HUES64 (cell line): ENCODE measurements around the gene PDLIM7.
A peak's percentile ranks its signal among the peaks of the same experiment; 100 is the strongest.

Experiments
- H3K27ac ChIP-seq: 2 replicates; pipeline ENCODE4 v1.7.0; 2013; ENCODE audit warnings: low read depth, low read length, inconsistent platforms
- H3K27me3 ChIP-seq: 2 replicates; pipeline ENCODE4 v1.6.1; 2013; ENCODE audit warnings: mild to moderate bottlenecking, low read length; ENCODE audit not compliant: insufficient read depth
- H3K36me3 ChIP-seq: 2 replicates; pipeline ENCODE4 v1.6.1; 2013; ENCODE audit warnings: mild to moderate bottlenecking, low read length; ENCODE audit not compliant: insufficient read depth
- H3K4me1 ChIP-seq: 2 replicates; pipeline ENCODE4 v1.6.1; 2013; ENCODE audit warnings: mild to moderate bottlenecking, low read length, moderate library complexity; ENCODE audit not compliant: insufficient read depth
- H3K4me3 ChIP-seq: 2 replicates; pipeline ENCODE4 v1.5.1; 2013; ENCODE audit warnings: mild to moderate bottlenecking, low read length, moderate library complexity
- H3K9ac ChIP-seq: 2 replicates; pipeline ENCODE4 v1.6.1; 2013; ENCODE audit warnings: mild to moderate bottlenecking, low read depth, low read length
- H3K9me3 ChIP-seq: 2 replicates; pipeline ENCODE4 v1.6.1; 2013; ENCODE audit warnings: low read depth, low read length; ENCODE audit not compliant: insufficient read depth
- WGBS: fragments of 150-250, 120-280 bp; methylation state at CpG from one replicate; pipeline ENCODE4 v1.1.7; 2013; ENCODE audit warnings: missing lambda C conversion rate; 5-methylcytosine and 5-hydroxymethylcytosine counted together

The PDLIM7 gene

GRCh38 chr5:177523711-177524538, 26.5 kb upstream of the PDLIM7 start:
- no peak overlapping the region for H3K9ac ChIP-seq
- H3K27me3 ChIP-seq: no peaks in the 10 kb centered on the region
- peaks cover 91% of the 10 kb centered on the region for H3K36me3 ChIP-seq
- no peaks in the 10 kb centered on the region for H3K4me1 ChIP-seq
- H3K27ac ChIP-seq: no peak overlapping the region
- WGBS: 97% methylated on average over 19 of the region's 19 CpGs
- no peak overlapping the region for H3K4me3 ChIP-seq
- no peaks in the 10 kb centered on the region for H3K9me3 ChIP-seq

- Histone ChIP-seq H3K27ac (no peak overlapping the region), H3K9me3 (no peaks in the 10 kb centered on the region), H3K4me1 (peaks cover under 1% of the 10 kb centered on the region; the same call in 1 of the 2 replicates), H3K9ac (no peak overlapping the region), H3K4me3 (no peak overlapping the region), H3K27me3 (no peaks in the 10 kb centered on the region), H3K36me3 (peaks cover 63% of the 10 kb centered on the region)
- 84% methylated on average over 2 of the region's 2 CpGs for WGBS
Observed at GRCh38 chr5:177520916-177521513, 23.6 kb upstream of the PDLIM7 start.

DNA sequence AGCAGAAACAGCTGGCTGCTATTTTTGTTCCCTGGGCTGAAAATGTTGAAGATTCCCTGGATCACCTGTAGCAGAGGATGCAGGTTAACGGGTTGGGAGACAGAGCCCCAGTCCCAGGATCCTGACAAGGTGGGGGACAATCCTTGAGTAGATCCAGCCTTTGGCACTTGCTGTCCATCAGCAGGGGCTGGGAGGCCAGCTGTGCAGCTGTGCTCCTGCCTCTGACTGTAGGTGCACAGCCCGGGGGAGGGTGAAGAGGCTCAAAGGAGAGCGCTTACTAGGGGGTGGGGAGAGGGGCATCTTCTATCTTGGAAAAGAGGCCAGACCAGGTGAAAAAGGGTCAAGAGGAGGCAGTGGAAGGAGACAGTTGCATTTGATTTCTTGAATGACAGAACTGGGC, 22.9 kb upstream of the PDLIM7 start:
- 93% methylated on average over 3 of the region's 3 CpGs for WGBS

DNA sequence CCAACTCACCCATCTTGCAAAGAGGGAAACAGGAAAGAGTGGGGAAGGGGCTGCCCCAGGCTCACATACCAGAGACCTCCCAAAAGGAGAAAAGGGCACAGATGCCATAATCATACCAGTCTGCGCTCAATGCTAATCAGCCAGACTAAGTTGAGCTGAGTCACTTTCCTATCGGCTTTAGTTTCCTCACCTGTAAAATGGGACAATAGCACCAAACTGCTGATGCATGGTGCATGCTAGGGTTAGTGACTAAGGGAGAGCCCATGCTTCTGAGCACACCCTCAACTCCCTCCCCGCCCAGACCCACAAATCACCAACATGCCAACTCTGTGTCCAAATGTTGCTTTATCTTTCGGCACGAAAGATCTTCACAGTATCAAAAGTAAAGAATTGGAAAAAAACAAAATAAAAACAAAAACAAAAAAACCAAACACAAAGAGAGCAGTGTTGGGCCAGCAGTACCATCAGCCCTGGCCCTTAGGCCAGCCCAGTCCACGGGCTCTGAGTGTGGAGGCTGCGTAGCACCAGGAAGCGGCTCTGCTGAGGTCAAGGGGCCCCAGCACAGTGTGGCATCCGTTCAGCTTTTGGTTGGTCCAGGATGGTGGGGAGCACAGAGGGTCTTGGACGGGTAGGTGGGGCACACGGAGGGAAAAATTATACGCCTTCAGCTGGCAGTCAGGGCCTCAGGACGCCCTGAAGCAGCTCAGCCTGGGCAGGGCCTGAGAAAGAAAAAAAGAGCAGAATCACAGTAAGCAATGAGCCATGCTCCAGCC, 22.2 kb upstream of the PDLIM7 start:
- WGBS: 84% methylated on average over 13 of the region's 13 CpGs
- Histone ChIP-seq H3K27ac (no peak overlapping the region), H3K4me1 (peaks cover 3% of the 10 kb centered on the region; the same call in 1 of the 2 replicates), H3K27me3 (no peaks in the 10 kb centered on the region), H3K9ac (no peak overlapping the region), H3K4me3 (no peak overlapping the region), H3K9me3 (no peaks in the 10 kb centered on the region), H3K36me3 (peaks cover 63% of the 10 kb centered on the region)

More for the DNA sequence above, 22.9 kb upstream of the PDLIM7 start:
- H3K9ac ChIP-seq: no peak overlapping the region
- no peaks in the 10 kb centered on the region for H3K27me3 ChIP-seq
- H3K4me3 ChIP-seq: no peak overlapping the region
- H3K36me3 ChIP-seq: peaks cover 63% of the 10 kb centered on the region
- H3K27ac ChIP-seq: no peak overlapping the region
- peaks cover 3% of the 10 kb centered on the region; the same call in 1 of the 2 replicates for H3K4me1 ChIP-seq
- H3K9me3 ChIP-seq: no peaks in the 10 kb centered on the region

GRCh38 chr5:177516601-177517568, 19.5 kb upstream of the PDLIM7 start, which contains the start of gene DDX41:
DDX41 (minus strand) TSS chr5:177516961; CDS start chr5:177516945, 16 bp downstream.
- H3K9me3 ChIP-seq: no peaks in the 10 kb centered on the region
- peaks cover 3% of the 10 kb centered on the region; the same call in 1 of the 2 replicates for H3K4me1 ChIP-seq
- H3K36me3 ChIP-seq: peaks cover 70% of the 10 kb centered on the region
- WGBS: under 1% methylated on average over 96 of the region's 96 CpGs
- peak within 1 kb of the TSS; percentile 84 for H3K9ac ChIP-seq
- H3K27me3 ChIP-seq: no peaks in the 10 kb centered on the region
- peak within 1 kb of the TSS; percentile 85 for H3K4me3 ChIP-seq
- H3K27ac ChIP-seq: peak within 1 kb of the TSS; percentile 21

DNA sequence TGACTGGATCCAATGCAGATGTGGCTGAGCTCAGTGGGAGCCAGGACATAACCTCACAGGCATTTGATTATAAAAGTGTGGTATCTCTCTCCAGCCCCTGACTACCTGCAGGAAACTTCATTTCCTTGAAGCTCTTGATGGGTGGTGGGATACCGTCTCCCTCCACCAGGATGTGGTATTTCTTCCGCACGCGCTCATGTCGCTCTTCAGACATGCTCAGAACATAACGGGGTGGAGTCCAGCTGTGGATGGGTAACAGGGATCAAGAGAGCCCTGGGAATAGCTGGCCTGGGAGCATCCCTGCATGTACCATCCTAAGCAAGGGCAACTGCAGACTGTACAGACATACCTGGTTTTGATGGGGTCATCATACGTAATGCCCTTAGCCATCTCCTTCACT, 18.2 kb upstream of the PDLIM7 start:
- Histone ChIP-seq H3K27ac (no peak overlapping the region), H3K9ac (no peak overlapping the region), H3K4me1 (peaks cover 3% of the 10 kb centered on the region; the same call in 1 of the 2 replicates), H3K9me3 (no peaks in the 10 kb centered on the region), H3K36me3 (peaks cover 70% of the 10 kb centered on the region), H3K27me3 (no peaks in the 10 kb centered on the region), H3K4me3 (peak overlapping the region; percentile 85)
- WGBS: 93% methylated on average over 7 of the region's 7 CpGs

DNA sequence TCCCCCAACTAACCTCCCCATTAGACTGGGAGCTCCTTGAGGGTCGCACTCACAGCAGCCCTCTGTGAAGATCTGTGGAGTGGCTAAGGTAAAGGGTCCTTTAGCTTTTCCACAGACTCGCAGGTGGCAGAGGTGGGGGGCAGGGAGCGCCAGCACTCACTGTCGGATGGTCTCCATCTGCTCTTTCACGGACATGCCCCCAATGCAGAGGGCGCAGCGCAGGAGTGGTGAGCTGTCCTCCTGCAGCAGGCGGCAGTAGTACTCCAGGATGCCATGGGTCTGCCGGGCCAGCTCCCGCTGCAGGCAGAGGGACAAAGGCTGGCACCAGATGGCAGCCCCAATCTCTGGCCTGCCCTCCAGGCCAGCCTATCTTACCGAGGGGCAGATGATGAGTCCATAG, 17.1 kb upstream of the PDLIM7 start:
- Histone ChIP-seq H3K4me1 (peaks cover 11% of the 10 kb centered on the region), H3K9ac (no peak overlapping the region), H3K4me3 (no peak overlapping the region), H3K9me3 (no peaks in the 10 kb centered on the region), H3K36me3 (peaks cover 67% of the 10 kb centered on the region), H3K27me3 (no peaks in the 10 kb centered on the region), H3K27ac (no peak overlapping the region)
- WGBS: 97% methylated on average over 11 of the region's 11 CpGs

GRCh38 chr5:177513500-177513899, 16.1 kb upstream of the PDLIM7 start:
- H3K27me3 ChIP-seq: no peaks in the 10 kb centered on the region
- H3K4me1 ChIP-seq: peaks cover 15% of the 10 kb centered on the region
- no peak overlapping the region for H3K27ac ChIP-seq
- no peak overlapping the region for H3K4me3 ChIP-seq
- H3K9ac ChIP-seq: no peak overlapping the region
- no peaks in the 10 kb centered on the region for H3K9me3 ChIP-seq
- WGBS: 96% methylated on average over 15 of the region's 15 CpGs
- H3K36me3 ChIP-seq: peaks cover 61% of the 10 kb centered on the region

DNA sequence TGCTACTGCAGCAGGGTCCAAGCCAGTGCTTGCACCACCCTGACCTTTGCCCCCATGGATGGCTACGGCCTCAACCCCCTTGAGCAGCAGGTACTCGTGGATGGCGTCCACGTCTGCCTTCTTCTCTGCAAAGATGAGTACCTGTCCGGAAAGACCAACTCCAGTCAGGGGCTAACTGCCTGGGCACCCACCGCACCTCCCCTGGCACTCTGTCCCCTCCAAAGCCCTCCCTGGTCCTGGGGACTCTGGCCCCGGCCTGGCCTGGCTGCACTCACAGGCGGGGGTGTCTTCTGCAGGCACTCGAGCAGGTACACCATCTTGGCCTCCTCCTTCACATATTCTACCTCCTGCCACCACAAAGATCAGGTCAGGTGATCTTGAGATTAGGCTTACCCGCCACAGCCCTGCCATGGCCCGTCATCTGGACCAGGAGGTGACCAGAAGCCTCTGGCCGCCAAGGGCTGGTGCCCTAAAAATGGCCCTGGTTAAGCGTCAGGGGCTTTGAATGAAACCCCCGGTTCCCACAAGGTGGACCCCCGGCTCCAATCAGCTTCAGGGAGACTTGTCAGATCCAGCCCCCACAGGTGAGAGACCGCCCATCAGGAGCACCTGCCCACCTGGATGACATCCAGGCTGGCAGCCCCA, 15.5 kb upstream of the PDLIM7 start:
- Histone ChIP-seq H3K27ac (no peak overlapping the region), H3K4me1 (peaks cover 15% of the 10 kb centered on the region), H3K27me3 (no peaks in the 10 kb centered on the region), H3K36me3 (peaks cover 61% of the 10 kb centered on the region), H3K4me3 (no peak overlapping the region), H3K9ac (no peak overlapping the region), H3K9me3 (no peaks in the 10 kb centered on the region)
- WGBS: 91% methylated on average over 16 of the region's 16 CpGs
